Measurements from ENCODE around the gene TMEM151B. TPM values are rescaled to one million over a fixed set of nuclear protein-coding genes. Genes with fewer than 3 reads are reported as not detected.
A peak's percentile ranks its signal among the peaks of the same experiment; 100 is the strongest.

Gene TMEM151B
- total and polyA plus RNA-seq, 9 of the 15 experiments (the other 6 are each of a cell fraction or from before 2014, with no cell fraction given), result not detected

DNA sequence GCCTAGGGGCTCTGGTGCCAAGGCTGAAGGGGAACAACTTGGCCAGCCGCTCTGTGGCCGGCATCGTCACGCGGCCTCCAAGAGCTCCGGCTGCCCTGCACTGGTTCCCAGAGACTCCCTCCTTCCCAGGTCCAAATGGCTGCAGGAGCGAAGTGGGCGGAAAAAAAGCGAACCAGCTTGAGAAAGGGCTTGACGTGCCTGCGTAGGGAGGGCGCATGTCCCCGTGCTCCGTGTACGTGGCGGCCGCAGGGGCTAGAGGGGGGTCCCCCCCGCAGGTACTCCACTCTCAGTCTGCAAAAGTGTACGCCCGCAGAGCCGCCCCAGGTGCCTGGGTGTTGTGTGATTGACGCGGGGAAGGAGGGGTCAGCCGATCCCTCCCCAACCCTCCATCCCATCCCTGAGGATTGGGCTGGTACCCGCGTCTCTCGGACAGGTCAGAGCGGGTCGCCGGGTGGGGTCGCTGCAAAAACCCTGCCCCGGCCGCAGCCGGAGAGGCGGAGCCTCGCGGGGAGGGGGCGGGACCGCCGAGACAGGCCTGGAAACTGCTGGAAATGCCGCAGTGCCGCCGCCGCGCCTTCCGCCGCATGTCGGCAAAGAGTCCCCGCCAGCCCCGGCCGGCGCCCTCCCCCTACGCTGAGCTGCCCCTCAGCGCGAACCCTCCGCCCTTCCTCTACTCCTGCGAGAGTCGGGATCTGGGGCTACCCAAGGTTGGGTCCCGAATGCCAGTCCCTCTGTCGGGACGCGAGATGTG, 24.2 kb upstream of the TMEM151B start (continued):
- no peak for TF ChIP-seq STAT5A (IDR thresholded peaks at IDR 0.05; ENCODE audit: borderline replicate concordance, low read length)
- no peak for TF ChIP-seq TCF7L2 (IDR thresholded peaks at IDR 0.05; ENCODE audit: low read depth, low read length)
- TF ChIP-seq PYGO2 (tag; IDR thresholded peaks at IDR 0.05), result no peak
- TF ChIP-seq HLTF (IDR thresholded peaks at IDR 0.05), result no peak
- no peak for TF ChIP-seq ZC3H11A (IDR thresholded peaks at IDR 0.05; ENCODE audit: low read depth, low read length)
- TF ChIP-seq, protein P1, sequence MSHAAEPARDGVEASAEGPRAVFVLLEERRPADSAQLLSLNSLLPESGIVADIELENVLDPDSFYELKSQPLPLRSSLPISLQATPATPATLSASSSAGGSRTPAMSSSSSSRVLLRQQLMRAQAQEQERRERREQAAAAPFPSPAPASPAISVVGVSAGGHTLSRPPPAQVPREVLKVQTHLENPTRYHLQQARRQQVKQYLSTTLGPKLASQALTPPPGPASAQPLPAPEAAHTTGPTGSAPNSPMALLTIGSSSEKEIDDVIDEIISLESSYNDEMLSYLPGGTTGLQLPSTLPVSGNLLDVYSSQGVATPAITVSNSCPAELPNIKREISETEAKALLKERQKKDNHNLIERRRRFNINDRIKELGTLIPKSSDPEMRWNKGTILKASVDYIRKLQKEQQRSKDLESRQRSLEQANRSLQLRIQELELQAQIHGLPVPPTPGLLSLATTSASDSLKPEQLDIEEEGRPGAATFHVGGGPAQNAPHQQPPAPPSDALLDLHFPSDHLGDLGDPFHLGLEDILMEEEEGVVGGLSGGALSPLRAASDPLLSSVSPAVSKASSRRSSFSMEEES (CRISPR knock-in tag; IDR thresholded peaks at IDR 0.05), result no peak
- no peak for TF ChIP-seq MAFK (IDR thresholded peaks at IDR 0.05; ENCODE audit: low read length)
- no peak for TF ChIP-seq RHOXF2B (CRISPR knock-in tag; conservative IDR thresholded peaks at IDR 0.05)
- TF ChIP-seq, protein P2, sequence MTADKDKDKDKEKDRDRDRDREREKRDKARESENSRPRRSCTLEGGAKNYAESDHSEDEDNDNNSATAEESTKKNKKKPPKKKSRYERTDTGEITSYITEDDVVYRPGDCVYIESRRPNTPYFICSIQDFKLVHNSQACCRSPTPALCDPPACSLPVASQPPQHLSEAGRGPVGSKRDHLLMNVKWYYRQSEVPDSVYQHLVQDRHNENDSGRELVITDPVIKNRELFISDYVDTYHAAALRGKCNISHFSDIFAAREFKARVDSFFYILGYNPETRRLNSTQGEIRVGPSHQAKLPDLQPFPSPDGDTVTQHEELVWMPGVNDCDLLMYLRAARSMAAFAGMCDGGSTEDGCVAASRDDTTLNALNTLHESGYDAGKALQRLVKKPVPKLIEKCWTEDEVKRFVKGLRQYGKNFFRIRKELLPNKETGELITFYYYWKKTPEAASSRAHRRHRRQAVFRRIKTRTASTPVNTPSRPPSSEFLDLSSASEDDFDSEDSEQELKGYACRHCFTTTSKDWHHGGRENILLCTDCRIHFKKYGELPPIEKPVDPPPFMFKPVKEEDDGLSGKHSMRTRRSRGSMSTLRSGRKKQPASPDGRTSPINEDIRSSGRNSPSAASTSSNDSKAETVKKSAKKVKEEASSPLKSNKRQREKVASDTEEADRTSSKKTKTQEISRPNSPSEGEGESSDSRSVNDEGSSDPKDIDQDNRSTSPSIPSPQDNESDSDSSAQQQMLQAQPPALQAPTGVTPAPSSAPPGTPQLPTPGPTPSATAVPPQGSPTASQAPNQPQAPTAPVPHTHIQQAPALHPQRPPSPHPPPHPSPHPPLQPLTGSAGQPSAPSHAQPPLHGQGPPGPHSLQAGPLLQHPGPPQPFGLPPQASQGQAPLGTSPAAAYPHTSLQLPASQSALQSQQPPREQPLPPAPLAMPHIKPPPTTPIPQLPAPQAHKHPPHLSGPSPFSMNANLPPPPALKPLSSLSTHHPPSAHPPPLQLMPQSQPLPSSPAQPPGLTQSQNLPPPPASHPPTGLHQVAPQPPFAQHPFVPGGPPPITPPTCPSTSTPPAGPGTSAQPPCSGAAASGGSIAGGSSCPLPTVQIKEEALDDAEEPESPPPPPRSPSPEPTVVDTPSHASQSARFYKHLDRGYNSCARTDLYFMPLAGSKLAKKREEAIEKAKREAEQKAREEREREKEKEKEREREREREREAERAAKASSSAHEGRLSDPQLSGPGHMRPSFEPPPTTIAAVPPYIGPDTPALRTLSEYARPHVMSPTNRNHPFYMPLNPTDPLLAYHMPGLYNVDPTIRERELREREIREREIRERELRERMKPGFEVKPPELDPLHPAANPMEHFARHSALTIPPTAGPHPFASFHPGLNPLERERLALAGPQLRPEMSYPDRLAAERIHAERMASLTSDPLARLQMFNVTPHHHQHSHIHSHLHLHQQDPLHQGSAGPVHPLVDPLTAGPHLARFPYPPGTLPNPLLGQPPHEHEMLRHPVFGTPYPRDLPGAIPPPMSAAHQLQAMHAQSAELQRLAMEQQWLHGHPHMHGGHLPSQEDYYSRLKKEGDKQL (CRISPR knock-in tag; IDR thresholded peaks at IDR 0.05; ENCODE audit: borderline replicate concordance), result 0 out of 2 replicates have a peak, but pooled peaks have one; percentile 57
- TF ChIP-seq CREB1 (IDR thresholded peaks at IDR 0.05), result 0 out of 2 replicates have a peak, but pooled peaks have one; percentile 27
- TF ChIP-seq CREB1 (CRISPR knock-in tag; IDR thresholded peaks at IDR 0.05), result no peak; the same call in 1 of the 2 replicates
- peak; percentile 93 for TF ChIP-seq MIER1 (IDR thresholded peaks at IDR 0.05; ENCODE audit: low read depth)
- TF ChIP-seq BCLAF1 (IDR thresholded peaks at IDR 0.05; ENCODE audit: borderline replicate concordance in 1 of 2, control insufficient read depth in 1 of 2, low read depth in 2 of 2, low read length in 1 of 2), result no peak
- 0 out of 2 replicates have a peak, but pooled peaks have one; percentile 37 for TF ChIP-seq MTA1 (IDR thresholded peaks at IDR 0.05; ENCODE audit: borderline replicate concordance)
- TF ChIP-seq ARID3B (CRISPR knock-in tag; IDR thresholded peaks at IDR 0.05; ENCODE audit: borderline replicate concordance), result no peak

Data from K562 (cell line).